GM10248 (cell line): Measurements from ENCODE around the gene IAH1.

Experiments
- CTCF ChIA-PET: fragments of 300-600 bp; sonication (Branson Sonifier 250); formaldehyde crosslinking; extraction: SDS; loops from one replicate; lab custom pipeline; 2021; ENCODE audit warnings: antibody characterized with exemption; lab: Yijun Ruan, JAX
- POLR2A ChIA-PET: fragments of 350-650 bp; sonication (Branson Sonifier 250); formaldehyde crosslinking; extraction: SDS; loops from one replicate; lab custom pipeline; 2020; ENCODE audit warnings: antibody characterized with exemption; lab: Yijun Ruan, JAX
- DNase-seq: peaks from one replicate; pipeline ENCODE4 v3.0.0; 2012; ENCODE audit errors: extremely low spot score
- TF ChIP-seq, protein P1 (sequence below): IDR thresholded peaks from 2 replicates; pipeline ENCODE4 v1.5.1; 2012; ENCODE audit warnings: mild to moderate bottlenecking, low read depth; ENCODE audit errors: extremely low read depth, missing control alignments, control extremely low read depth

Gene IAH1

GRCh38 chr2:9461079-9461478, 13.3 kb upstream of the IAH1 start:
- ChIA-PET POLR2A (no interaction called here), CTCF (no interaction called here)
- no peak for DNase-seq
- TF ChIP-seq, protein P1, sequence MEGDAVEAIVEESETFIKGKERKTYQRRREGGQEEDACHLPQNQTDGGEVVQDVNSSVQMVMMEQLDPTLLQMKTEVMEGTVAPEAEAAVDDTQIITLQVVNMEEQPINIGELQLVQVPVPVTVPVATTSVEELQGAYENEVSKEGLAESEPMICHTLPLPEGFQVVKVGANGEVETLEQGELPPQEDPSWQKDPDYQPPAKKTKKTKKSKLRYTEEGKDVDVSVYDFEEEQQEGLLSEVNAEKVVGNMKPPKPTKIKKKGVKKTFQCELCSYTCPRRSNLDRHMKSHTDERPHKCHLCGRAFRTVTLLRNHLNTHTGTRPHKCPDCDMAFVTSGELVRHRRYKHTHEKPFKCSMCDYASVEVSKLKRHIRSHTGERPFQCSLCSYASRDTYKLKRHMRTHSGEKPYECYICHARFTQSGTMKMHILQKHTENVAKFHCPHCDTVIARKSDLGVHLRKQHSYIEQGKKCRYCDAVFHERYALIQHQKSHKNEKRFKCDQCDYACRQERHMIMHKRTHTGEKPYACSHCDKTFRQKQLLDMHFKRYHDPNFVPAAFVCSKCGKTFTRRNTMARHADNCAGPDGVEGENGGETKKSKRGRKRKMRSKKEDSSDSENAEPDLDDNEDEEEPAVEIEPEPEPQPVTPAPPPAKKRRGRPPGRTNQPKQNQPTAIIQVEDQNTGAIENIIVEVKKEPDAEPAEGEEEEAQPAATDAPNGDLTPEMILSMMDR = no peak

DNA sequence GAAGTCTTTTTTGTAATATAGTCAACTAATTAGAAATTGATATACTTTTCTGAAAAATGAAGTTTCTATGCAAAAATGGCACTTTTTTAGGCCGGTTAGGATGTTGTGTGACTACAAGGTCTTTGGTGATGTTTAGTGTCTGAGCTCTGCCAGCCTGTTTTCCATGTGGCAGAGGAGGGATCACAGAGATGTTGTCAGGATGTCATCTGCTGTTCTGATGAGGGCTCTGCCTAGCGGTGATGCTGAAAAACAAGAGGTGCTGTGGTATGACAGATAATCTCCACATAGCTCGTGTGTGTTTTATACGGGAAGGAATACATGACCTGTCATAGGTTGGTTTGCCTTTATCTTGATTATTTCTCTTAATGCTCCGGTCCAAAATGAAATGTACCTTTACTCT, 12.0 kb upstream of the IAH1 start:
- ChIA-PET CTCF (interaction anchor here (0.7 to 1.3 kb wide), 2 partner anchors 9 kb away, joined by 3 read pairs; no protein-coding TSS in a partner anchor), POLR2A (no interaction called here)
- no peak for DNase-seq
- TF ChIP-seq, protein P1 = no peak

DNA sequence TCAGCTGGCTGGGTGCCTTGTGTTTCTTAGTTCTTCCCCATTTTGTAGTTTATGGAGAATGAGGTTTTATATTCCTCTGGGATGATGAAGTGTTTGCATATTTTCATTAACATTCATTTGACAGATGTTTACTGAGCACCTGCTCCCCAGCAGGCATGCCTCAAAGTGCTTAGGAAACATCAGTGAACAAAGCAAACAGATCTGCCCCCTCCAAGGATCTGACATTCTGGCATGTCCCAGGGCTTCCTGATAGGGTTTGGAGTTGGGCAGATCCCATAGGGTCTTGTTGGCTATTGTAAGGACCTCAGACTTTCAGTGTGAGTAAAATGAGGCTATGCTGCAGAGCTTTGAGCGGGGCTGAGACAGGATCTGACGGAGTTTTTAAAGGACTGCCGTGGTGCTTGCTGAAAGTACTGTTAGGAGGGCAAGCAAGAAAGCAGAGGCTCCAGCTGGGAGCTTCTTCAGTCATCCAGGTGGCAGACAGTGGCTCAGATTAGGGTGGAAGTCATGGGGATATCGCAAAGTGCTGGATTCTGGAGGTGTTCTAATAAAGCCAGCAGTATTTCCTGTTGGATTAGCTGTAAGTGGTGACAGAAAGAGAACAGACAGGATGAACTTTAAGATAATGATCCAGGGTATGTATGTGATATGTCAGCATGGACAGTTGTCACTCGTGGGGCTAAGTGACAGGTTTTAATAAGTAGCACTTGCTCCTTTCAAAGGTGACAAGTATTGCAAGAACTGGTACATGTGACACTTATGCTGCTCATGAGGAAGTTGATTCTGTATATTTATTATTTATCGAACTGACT, 11.3 kb upstream of the IAH1 start:
- TF ChIP-seq, protein P1 = no peak
- POLR2A ChIA-PET = no interaction called here
- DNase-seq = no peak
- CTCF ChIA-PET = interaction anchor here (0.7 to 1.3 kb wide), 2 partner anchors 9 to 10 kb away, joined by 3 read pairs; no protein-coding TSS in a partner anchor

DNA sequence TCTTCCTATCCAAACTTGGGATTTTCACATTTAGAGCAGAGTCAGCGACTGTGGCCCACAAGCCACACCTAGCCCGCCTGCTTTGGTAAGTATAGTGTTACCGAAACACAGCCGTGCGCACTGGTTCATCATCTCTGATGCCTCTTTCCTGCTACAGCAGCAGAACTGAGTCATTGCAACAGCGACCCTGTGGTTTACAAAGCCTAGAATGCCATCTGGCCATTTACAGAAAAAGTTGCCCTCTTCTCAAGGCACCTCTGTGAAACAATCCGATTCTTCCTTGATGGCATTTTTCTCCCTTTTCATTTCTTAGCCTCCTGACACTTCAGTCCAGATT, 10.7 kb upstream of the IAH1 start:
- no peak for DNase-seq
- CTCF ChIA-PET = interaction anchor here (1.3 kb wide), 1 partner anchor 10 kb away, joined by 3 read pairs; no protein-coding TSS in a partner anchor
- TF ChIP-seq, protein P1 = no peak
- POLR2A ChIA-PET = no interaction called here

GRCh38 chr2:9465170-9465569, 9.2 kb upstream of the IAH1 start:
- DNase-seq = no peak
- TF ChIP-seq, protein P1 = no peak
- CTCF ChIA-PET = interaction anchor here (1.1 to 1.5 kb wide), 2 partner anchors 10 to 34 kb away, joined by 3 read pairs; no protein-coding TSS in a partner anchor
- POLR2A ChIA-PET = no interaction called here

DNA sequence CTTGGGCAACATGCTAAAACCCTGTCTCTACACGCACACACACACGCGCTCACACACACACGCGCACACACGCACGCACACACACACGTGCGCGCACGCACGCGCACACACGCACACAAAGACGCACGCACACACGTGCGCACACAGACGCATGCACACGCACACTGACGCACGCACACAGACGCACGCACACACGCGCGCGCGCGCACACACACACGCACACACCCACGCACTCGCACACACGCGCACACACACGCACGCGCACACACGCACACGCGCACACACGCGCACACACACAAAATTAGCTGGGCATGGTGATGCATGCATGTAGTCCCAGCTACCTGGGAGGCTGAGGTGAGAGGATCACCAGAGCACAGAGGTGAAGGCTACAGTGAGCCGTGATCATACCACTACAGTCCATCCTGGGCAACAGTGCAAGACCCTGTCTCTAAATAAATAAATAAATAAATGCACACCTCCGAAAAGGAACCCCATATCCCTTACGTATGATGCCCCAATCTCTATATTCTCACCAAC, 8.1 kb upstream of the IAH1 start:
- TF ChIP-seq, protein P1 = no peak
- ChIA-PET CTCF (no interaction called here), POLR2A (no interaction called here)
- no peak for DNase-seq
